Measurements from ENCODE around the gene LYSMD2. TPM values are rescaled to one million over a fixed set of nuclear protein-coding genes. Genes with fewer than 3 reads are reported as not detected.
"Not testable (repeated sequence)": the region's sequence is repeated elsewhere in the genome, so short reads cannot be mapped to it uniquely, and the experiment has no call there.

Gene LYSMD2, protein sequence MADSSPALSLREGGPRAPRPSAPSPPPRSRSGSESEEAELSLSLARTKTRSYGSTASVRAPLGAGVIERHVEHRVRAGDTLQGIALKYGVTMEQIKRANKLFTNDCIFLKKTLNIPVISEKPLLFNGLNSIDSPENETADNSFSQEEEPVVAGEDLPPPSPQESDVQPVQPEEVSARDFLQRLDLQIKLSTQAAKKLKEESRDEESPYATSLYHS
- polyA plus RNA-seq (ENCODE audit: insufficient read length in 3 of 3) = 1 to 10 TPM; 4.6 to 5.5 (median 5.4) TPM

DNA sequence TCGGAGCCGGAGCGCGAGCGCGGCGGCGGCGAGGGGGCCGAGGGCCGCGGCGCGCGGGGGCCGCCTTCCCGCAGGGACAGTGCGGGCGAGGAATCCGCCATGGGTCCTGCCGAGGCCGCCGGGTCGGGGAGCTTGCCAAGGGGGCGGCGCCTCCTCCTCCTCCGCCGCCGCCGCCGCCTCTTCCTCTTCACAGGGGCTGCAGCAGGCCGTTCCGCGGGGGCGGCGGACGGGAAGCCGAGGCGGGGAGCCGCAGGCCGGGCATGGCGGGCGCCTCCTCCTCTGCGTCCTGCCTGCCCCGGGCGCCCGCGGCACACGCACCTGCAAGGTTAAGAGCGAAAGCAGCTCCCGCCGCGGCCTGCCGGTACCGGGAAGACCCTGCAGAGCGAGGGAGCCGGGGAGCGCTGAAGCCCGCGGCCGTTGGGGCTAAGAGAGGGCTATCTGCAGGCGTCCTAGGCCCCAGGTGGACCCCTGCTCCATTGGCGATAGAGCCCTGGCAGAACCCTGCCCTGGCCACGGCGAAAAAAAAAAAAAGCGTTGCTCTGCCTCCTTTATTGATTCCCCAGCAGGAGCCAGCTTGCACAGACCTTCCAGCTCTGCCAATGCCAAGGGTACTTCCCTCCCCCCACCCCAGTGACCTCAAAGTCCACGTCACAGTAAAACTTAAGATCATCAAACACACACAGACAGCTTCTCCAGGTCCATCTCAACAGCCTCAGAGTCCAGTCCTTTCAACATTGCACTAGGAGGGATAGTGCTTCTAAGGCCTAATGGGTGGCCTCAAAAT lies at the start of gene LYSMD2:
LYSMD2 (minus strand) TSS at position 134 of the 784 bp plus-strand sequence; CDS start at position 101, 33 bp downstream.
- no peak for DNase-seq (ENCODE audit: low read depth in 3 of 3, low spot score in 2 of 3)

DNA sequence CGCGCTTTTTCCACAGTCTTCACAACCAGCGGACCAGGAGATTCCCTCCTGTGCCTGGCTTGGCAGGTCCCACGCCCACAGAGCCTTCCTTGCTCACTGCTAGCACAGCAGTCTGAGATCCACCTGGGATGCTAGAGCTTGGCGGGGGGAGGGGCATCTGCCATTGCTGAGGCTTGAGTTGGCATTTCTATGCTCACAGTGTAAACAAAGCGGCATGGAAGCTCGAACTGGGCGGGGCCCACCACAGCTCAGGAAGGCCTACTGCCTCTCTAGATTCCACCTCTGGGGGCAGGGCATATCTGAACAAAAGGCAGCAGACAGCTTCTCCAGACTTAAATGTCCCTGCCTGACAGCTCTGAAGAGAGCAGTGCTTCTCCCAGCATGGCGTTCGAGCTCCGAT lies 49.7 kb upstream of the LYSMD2 start:
- not testable (repeated sequence) for DNase-seq (ENCODE audit: low read depth in 3 of 3, low spot score in 2 of 3)

DNA sequence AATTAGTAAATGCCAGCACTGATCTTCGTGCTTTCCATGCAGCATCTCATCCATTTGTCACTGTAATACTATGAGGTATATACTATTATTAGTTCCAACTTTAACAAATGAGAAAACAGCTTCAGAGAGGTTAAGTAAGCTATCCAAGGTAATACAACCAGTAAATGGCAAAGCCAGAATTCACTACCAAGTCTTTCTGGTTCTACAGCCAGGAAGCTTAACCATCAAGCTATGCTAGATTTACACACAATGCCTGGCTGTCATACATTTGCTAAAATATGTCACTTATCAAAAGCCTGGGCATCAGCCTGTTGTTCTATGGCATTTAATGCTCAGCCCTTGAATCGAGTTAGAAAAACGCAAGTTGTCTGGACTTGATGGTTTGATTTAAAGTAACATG lies 46.5 kb upstream of the LYSMD2 start:
- no peak for DNase-seq (ENCODE audit: low read depth in 3 of 3, low spot score in 2 of 3)

DNA sequence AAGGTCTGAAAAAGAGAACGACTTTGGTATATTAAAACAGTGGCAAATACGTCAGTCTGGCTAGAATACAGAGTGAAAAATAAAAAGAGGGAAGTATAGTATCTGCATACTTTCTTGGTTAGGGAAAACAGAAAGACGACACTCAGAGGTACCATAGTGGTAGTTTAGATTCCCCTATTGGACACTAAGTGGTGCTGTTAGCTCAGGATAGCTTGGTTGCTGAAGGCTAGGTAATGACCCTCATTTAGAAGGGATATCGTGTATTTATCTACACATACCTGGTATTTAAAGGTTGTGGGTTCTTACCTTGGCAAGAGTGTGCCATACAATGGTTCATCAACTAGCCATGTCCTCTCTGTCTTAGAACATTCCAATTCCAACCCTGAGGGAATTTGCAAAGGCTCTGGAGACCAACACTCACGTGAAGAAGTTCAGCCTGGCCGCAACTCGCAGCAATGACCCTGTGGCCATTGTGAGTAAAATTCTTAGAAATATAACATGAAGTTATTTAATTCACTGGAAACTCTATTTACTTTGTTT lies 45.0 kb upstream of the LYSMD2 start:
- DNase-seq (ENCODE audit: low read depth in 3 of 3, low spot score in 2 of 3) = no peak

DNA sequence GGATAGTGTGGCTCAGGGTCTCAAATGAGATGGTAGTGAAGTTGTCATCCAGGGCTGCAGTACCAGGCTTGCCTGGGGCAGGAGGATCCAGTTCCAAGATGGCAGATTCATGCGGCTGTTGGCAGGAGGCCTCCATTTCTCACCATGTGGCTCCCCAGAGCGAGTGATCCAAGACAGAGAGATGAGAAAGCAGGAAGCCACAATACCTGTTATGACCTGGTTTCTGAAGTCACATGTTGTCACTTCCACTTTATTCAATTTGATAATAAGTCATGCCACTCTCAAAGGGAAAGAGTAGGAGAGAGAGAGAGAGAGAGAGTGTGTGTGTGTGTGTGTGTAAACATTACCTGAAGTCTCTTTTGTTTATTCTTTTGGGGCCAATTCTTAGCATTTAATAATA lies 44.1 kb upstream of the LYSMD2 start:
- no peak for DNase-seq (ENCODE audit: low read depth in 3 of 3, low spot score in 2 of 3)

DNA sequence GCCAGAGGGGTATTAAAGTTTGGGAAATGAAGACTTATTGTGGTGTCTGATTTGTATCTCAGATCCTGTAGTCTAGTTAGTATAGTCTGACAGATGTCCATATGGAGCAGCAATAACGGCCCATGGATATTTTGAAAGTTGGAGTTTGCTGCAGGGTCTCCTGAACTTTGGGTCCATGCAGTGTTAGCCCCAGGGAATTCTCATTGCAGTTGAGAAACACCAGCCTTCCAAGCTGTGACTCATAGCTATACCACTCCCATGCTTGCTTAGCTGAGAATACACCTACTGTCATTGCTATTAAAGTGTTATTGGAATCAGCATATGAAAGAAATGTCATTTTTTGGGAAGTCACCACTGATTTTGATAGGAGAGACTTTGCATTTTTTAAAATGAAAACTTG lies 43.2 kb upstream of the LYSMD2 start:
- no peak for DNase-seq (ENCODE audit: low read depth in 3 of 3, low spot score in 2 of 3)

DNA sequence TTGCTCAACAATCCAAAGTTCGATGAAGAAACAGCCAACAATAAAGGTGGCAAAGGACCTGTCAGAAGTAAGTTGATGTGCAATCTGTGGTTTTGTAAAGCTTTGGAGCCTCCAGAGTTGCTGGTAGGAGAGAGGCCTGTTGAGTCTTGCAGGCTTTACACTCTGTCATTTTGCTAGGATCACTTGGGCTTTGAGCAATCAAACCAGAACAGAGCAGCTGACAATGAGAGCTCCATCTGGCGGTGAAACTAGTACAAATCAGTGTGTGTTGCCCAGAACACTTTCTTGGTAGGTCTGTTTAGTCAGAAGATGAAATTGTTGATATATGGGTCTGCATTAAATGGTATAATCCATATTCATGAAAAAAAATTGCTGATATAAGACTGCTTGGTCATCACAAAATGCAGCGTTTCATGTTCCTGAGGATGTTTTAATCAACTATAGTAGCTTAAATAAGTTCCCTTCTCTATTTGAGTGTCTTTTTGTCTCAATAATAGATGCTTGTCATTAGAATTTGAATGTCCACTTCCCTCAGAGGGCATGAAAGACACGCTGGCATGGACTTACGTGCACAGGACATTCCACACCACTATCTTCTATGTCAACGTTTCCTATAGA lies 39.6 kb upstream of the LYSMD2 start:
- peak; percentile 39 to 56 (median 43) for DNase-seq (ENCODE audit: low read depth in 3 of 3, low spot score in 2 of 3)

DNA sequence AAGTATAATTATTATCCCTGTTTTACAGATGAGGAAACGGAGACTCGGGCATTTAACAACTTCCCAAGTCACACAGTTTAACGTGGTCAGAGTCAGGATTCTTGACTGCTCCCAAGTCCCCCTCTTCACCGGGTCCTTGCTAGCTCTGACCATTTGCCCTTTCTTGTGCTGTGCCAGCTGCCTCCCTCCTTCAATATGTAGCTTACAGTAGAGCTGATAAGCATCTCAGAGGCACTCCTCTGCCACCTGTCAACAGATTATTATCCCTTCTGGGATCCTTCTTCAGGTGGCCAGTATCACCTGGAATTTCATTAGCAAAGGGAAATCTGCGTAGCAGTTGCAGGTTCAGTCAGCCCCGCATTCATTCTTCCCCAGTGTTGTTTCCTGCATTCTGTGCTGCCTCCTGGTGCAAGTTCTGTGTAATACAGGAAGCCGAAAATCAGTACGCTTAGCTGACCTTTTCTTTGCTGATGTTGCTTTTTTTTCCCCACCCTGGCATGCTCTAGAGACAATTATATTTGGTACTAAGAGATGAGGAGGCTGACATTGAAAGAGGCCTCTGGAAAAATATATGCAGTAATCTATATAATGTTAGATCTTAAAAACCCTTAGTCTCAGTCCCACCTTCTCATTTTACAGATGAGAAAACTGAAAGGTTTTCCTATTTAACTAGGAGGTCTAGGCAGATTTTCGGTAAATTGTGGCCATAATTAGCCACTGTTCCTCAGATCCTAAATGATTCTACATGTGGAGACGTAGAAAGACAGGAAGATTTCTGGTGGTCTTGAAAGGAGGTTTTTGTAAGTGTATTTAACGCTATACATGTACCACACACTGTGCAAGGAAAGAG lies 38.7 kb upstream of the LYSMD2 start:
- DNase-seq (ENCODE audit: low read depth in 3 of 3, low spot score in 2 of 3) = no peak

DNA sequence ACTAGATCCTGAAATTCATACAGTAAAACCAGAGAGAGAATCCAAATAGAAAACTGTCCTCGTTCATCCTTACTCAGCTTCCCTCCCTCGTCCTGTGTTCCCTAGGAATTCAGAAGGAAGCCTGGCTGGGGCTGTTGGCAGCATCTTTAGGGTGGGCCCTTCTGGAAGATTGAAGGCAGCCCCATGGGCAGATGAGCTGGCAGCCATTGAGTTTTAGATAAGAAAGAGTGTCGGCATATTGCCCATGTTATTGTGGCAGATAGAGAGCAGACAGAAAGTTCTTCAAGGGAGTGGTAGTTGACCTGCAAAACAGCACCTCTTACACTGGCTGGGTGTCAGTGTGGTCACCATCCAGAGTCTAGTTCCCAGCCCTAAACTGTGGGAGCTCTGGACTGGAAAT lies 37.5 kb upstream of the LYSMD2 start:
- DNase-seq (ENCODE audit: low read depth in 3 of 3, low spot score in 2 of 3) = no peak

DNA sequence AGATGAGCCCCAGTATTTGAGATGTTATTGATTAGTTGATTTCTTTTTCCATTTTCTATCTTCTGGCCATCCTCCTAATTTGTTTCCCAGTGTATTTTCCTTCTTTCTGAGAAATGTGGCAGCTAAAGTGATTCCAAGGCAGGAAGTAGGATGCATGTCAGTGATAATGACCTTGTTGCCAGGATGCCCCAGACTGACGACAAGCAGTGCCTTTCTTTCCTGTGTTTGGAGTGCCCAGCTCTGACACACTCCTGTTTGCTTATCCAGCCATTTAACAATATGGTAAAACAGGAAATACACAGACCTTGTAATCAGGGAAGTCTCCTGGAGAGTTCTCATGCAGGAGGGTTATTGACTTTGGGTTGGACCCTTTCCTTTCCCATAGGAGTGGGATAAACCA lies 34.3 kb upstream of the LYSMD2 start:
- DNase-seq (ENCODE audit: low read depth in 3 of 3, low spot score in 2 of 3) = no peak

DNA sequence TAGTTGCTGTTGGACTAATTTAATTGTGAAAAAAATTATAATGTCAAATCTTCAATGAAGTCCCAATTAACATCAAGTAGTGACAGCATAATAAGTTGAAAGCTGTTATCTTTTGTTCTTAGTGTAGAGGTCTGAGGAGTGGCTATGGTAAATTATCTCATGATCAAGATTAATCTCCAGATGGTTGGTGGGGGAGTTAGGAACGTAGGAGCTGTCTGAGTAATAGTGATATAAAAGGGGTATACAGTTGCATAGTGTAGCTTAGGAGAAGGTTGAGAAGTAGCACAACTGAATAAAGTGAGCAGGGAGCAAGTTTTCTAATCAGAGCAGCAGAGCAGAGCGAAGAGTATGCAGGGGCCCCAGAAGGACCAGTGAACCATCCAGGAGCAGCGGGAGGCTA lies 33.4 kb upstream of the LYSMD2 start:
- DNase-seq (ENCODE audit: low read depth in 3 of 3, low spot score in 2 of 3) = no peak

DNA sequence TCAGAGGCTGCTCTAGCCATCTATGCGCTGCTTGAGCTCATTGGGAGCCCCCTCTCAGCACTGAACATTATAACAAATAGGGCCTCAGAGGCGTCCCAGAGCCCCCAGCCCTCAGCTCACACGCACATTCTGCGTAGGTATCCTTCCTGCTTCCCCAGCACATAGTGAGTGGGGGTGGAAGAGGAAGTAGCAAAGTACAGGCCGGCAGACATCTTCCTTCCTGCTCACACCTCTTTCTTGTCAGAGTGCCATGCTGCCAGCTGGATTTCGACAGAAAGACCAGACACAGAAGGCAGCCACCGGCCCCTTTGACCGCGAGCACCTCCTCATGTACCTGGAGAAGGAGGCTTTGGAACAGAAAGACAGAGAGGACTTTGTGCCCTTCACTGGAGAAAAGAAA lies 30.6 kb upstream of the LYSMD2 start:
- no peak for DNase-seq (ENCODE audit: low read depth in 3 of 3, low spot score in 2 of 3)

DNA sequence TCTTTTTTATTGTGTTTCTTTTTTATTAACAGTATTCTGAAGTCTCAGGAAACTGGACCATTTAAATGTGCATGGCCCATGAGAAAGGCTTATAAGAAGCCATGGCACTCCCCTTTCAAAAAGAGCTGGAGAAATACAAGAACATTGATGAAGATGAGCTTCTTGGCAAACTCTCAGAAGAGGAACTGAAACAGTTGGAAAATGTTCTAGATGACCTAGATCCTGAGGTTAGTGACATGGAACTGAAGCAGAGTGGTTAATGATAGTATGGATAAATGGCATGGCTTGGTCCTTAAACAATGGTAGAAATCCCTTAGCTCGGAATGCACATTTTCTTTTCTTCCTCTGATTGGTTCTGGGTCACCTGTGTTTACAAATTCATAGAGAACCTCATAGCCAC lies 28.9 kb upstream of the LYSMD2 start:
- no peak for DNase-seq (ENCODE audit: low read depth in 3 of 3, low spot score in 2 of 3)

DNA sequence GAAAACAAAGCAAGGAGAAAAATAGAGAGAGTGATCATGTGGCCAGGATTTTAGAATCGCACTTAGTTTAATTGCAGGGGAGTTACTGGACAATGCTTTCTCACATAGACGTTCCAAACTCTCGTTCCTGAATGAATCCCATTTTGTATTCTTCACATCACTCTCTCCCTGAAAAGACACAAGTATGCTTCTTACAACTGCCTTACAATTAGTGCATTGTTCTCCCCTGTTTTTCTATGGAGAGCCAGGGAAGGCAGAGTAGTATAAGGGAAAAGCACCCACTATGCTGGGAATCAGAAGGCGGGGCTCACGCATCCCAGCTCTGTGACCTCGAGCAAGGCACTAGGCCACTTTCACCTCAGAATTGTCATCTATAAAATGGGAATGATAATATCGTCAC lies 28.3 kb upstream of the LYSMD2 start:
- DNase-seq (ENCODE audit: low read depth in 3 of 3, low spot score in 2 of 3) = no peak

DNA sequence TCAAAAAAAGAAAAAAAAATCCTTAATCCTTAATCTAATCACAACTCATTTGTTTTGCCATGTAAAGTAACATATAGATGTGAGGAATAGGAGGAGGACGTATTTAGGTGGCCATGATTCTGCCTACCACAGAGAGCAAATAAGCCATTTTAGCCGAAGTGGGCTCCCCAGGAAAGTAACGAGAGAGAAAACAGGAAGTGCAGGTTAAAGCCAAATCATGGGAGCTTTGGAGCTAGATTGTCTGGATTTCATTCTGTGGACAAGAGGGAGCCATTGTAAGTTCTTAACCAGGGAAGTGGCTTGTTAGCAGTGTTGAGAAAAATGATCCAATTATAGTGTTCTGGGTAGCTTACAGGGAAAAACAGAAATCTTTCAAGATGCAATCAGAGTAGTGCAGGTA lies 23.4 kb upstream of the LYSMD2 start:
- no peak for DNase-seq (ENCODE audit: low read depth in 3 of 3, low spot score in 2 of 3)

DNA sequence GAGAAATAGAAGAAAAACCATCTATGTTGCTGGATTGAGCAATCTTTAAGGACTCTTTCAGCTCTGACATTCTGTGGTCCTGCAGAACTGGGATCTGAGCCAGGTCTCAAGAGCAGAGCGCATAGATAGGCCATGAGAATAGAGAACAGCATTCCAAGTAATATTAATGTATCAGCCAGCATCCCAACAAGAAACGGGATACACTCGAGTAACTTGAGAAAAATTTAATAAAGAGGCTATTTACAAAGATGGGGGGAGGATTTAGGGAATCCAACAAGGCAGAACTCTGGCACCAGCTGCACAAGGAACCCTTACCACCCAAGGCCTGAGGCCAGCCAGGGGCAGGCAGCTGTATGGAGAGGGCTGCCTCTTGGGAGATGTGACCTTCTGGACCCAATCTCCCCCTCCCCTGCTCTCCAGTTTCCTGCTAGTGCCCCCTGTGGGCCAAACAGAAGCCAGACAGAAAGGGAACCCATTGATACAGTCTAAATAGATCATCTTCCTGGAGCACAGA lies 22.2 kb upstream of the LYSMD2 start:
- DNase-seq (ENCODE audit: low read depth in 3 of 3, low spot score in 2 of 3) = no peak

DNA sequence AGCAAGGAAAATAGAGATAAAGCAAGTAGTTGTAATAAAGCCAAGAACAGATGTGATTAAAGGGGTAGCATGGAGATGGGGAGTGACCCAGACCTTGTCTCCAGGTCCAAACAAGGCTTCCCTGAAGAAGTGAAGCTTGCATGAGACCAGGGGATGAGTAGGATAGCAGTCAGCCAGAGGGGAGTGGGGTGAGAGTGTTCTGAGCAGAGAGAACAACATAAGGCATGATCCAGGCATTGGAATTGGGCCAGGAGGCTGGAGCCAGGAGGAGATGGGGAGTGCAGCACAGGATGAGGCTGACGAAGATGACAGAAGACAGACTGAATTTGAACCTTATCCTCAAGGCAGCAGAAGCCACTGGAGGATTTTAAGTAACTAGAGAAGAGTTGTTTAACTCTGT lies 21.2 kb upstream of the LYSMD2 start:
- no peak for DNase-seq (ENCODE audit: low read depth in 3 of 3, low spot score in 2 of 3)

DNA sequence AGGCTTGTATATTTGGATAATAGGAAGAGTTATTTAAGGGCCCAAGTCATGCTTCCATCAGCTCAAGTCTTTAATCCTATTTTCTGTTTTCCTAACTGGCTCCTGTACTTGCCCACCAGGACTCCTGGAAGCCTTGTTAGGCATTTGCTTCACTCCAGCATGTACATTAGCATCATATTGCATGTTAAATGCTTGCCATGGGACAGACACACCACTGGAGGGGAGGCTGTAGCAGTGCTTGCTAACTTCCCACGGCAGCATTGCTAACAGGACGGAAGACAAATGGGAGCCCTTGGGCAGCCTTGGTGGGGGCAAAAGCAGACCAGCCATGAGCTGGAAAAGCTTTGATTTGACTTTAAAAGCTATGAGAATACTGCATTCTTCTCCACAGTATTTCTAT lies 20.0 kb upstream of the LYSMD2 start:
- no peak for DNase-seq (ENCODE audit: low read depth in 3 of 3, low spot score in 2 of 3)

DNA sequence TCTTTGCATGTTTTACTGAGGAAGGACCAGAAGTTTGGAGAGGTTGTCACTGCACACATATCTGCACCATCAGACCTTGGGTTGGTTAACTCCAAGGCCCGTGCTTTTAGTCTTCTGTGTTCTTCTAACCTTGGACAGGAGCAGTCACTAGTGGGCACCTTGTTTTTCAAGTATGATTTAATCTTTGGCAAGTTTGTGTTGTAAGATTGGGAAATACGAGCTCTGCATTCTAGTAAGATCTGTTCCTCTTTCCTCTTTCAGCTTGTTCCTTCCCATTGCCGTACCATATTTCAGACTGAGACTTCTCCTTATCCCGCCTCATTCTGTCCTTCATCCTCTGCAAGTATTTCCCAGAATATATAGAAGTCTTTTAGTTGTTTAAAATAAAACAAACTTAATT lies 19.0 kb upstream of the LYSMD2 start:
- no peak for DNase-seq (ENCODE audit: low read depth in 3 of 3, low spot score in 2 of 3)

DNA sequence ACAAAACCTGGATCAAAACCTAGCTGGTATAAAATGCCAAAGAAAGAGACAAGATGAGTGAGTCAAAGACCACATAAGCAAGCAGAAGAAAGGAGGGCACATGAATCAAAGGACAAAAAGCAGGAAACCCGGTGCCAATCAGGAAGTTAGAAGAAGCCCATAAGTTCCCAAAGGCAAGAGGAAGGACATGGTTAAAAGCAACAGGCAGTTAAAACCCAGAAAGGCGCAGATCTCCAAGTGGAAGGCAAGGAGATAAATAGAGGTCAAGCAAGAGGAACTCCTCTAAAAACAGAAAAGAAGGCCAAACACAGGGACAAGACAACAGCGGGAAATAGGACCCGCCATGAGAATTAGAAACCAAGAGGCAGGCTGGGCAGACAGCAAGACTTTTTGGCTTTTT lies 18.3 kb upstream of the LYSMD2 start:
- DNase-seq (ENCODE audit: low read depth in 3 of 3, low spot score in 2 of 3) = no peak

DNA sequence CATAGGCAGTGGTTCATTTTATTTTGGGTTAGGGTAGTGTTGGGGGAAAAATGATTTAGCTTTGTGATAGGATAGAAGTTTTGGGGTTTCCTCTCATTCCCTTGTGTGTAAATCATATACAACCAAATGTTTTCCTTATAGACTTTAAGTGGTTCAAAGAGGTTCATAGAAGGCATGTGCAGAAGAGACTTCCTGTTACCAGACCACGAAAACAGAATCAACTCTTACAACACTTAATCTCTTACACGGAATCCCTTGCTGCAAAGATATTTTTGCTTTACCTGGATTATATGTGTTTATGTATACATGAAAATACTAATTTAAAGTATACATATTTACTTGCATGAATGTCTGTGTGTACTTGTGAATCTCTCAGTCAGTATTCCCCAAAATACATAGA lies 16.8 kb upstream of the LYSMD2 start:
- DNase-seq (ENCODE audit: low read depth in 3 of 3, low spot score in 2 of 3) = no peak

Data from right renal cortex interstitium (tissue), 3 donors.